Measurements from ENCODE around the gene BLMH.
"Not testable (repeated sequence)": the region's sequence is repeated elsewhere in the genome, so short reads cannot be mapped to it uniquely, and the experiment has no call there.

The BLMH gene

DNA sequence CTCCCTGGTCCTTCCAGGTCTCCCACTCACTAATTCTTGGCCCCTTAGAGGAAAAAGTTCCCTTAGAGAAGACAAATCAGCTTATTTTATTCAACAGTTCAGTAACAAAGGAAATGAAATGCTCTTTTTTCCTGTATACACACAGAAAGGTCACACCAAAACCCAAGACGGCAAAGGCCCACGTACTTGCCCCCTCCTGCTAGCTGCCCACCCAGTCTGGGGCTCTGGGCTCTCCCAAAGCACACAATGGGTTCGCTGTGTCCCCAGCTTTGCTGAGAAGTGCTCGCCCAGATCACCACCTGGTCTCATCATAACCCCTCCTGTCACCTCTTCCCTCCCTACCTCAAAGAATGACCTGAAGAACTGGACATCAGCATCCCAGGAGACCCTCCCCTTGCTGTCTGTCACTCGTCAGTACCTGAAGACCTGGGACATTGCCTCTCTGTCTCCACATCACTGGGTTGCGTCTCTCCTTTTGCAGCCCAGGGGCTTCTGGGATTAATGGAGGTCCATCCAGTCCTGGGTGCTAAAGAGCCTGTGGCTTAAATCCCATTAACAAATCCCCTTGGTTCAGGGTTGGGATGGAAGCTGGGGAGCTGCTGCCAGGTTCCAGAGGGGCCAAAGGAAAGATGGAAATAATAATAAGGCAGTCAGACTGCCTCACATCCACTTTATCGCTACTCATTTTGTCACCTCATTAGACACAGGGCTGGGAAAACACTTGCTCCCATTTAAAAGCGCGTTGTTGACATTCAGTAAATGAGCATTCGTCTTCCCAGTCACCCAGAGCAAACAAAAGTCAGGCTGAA, 59.5 kb downstream of the BLMH start:
- no peak for DNase-seq (ENCODE audit: low read depth in 4 of 4, low spot score in 1 of 4)

DNA sequence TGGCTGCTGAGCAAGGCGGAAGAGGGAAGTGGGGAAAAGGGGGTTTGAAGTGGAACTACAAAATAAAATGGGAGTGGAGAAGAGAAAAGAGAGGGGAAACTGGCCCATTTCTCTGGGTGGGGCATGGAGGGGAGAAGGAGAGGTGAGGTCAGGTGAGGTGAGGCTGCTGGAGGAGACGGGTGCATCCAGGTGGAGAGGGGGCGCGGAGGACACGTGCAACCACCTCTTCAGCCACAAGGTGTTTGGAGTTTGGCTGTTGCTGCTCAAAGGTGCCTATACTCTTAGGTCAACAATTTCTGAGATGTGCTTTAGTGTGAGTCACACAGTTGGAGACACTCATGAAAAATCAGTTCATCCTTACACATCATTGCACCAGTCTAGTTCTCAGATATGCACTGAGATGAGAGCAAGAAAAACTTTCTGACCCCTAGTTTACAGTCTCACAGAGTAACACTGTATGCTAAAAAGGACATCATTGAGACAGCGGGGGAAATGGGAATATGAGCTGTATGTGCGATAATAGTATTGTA, 61.1 kb downstream of the BLMH start:
- no peak for DNase-seq (ENCODE audit: low read depth in 4 of 4, low spot score in 1 of 4)

DNA sequence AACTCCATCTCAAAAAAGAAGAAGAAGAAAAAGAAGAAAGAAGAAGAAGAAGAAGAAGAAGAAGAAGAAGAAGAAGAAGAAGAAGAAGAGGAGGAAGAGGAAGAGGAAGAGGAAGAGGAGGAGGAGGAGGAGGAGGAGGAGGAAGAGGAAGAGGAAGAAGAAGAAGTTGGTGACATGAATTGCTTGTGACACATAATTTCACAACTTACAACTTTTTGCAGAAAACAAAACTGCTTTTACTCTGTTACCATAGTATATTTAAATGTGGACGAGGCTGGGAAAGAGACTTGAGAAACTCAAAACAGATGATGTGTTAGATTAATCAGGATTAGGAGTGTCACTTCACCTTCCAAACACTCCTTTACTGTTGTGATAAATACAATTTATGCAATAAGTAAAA, 61.7 kb downstream of the BLMH start:
- DNase-seq (ENCODE audit: low read depth in 4 of 4, low spot score in 1 of 4), result not testable (repeated sequence)

DNA sequence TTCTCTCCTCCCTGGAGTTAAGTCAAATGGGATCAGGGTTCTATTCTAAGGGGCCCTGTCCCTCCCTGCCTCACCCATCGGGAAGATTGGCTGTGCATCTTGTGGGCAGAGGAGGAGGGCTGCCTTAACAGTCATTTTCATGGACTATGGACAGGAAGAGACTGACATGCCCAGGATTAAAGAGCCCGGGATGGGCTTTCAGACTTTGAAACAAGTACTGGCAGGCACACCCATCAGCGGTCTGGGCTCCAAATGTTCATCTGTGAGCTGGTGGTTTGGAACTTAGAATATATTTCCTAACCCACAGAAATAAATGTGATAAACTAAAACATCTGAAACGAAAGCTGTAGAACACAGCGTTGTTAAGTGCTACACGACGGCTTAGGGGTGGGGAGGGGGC, 62.7 kb downstream of the BLMH start:
- no peak for DNase-seq (ENCODE audit: low read depth in 4 of 4, low spot score in 1 of 4)

DNA sequence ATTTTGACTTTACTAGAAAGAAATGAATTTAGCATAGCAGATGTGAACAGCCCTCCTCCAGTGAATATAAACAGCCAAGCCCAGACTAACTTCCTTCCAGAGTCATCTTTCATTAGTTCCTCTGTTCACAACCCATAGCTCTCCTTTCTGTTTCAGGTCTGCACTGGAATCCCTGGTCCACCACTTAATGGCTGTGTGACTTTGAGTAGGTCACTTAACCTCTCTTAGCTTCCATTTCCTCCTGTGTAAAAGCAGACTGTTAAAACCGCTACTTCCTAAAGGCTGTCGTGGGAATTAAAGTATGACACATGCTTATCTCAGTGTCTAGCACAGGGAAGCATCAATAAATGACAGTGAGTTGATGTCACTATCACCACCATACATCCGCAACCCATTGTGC, 63.7 kb downstream of the BLMH start:
- DNase-seq (ENCODE audit: low read depth in 4 of 4, low spot score in 1 of 4), result no peak

DNA sequence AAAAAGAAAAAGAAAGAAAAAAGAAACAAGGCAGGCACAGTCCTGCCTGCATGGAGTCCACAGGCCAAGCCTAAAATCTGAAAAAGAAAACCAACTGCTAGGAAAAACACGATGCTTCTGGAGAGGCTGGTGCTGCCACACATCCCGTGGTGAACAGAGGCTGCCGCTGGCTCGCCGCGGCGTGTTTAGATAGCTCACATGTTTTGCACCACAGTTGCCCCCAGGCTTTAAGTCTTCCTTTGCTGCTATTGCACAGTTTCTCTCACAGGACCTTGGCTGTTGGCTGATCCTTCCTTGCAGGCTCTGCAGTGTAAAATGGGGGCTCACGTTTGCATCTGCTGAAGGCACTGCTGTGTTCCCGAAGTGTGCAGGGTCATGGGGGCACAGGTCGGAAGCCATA, 64.9 kb downstream of the BLMH start:
- no peak for DNase-seq (ENCODE audit: low read depth in 4 of 4, low spot score in 1 of 4)

DNA sequence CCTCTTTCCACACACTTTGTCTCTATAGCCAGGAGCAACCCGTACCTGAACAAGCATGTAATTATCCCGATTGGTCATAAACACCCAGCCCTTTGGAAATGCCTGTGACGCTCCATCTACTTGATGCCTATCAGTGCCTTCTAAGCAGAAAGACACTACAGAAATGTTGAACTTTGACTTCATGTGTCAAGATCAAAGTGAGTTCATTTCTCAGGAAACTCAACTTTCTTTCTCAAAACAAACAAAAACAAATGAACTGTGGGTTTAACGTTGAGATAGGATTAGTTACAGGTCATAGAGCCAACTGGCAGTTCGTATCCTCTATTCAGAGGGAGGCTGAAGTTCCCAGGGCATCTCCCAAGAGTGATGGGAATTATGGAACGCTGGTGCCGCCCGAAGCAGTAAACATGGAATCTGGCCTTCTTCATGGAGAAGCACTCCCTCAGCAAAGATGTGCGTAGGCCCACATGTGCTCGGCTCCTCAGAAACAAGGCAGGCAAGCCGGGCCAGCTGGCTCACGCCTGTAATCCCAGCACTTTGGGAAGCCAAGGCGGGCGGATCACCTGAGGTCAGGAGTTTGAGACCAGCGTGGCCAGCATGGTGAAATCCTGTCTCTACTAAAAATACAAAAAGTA, 65.7 kb downstream of the BLMH start:
- no peak for DNase-seq (ENCODE audit: low read depth in 4 of 4, low spot score in 1 of 4)

DNA sequence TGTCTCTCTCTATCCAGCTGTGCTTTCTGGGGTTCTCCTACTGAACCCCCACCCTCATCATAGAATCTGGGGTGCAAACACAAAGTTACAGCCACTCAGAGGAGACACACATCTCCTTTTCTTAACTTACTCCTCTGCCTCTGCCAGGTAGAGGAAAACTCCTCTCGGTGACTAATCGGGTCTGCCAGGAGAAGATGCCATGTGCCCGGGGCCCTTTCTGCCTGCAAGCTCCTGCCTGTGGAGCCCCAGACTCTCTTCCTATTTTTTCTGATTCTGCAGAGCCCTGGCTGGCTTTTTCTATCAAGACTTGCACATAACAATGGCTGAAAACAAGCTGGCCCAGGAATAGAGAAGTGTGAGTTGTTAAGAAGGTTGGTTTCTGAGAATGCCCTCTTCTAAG, 66.6 kb downstream of the BLMH start:
- no peak for DNase-seq (ENCODE audit: low read depth in 4 of 4, low spot score in 1 of 4)

DNA sequence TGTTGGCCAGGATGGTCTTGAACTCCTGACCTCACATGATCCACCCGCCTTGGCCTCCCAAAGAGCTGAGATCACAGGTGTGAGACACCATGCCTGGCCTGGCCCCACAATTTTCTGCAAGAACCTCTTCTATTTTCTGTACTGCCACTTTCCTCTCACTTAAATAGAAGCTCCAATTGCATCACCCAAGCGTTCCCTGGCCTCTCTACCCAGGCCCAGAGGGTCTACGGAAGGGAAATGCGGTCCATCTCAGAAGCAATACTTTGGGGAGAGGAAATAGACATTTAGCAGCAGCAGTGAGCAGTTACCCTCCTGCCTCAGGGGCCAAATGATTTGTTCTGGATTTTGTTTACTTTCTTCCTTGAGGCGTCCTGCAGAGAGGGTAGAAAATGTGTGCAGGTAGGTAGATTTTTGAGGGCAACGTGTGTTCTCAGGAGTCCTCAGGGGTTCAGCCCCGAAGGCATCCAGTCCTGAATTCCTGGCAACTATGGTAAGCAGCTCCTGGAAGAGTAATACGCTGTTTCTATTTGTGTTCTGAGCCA, 67.3 kb downstream of the BLMH start:
- DNase-seq (ENCODE audit: low read depth in 4 of 4, low spot score in 1 of 4), result no peak

DNA sequence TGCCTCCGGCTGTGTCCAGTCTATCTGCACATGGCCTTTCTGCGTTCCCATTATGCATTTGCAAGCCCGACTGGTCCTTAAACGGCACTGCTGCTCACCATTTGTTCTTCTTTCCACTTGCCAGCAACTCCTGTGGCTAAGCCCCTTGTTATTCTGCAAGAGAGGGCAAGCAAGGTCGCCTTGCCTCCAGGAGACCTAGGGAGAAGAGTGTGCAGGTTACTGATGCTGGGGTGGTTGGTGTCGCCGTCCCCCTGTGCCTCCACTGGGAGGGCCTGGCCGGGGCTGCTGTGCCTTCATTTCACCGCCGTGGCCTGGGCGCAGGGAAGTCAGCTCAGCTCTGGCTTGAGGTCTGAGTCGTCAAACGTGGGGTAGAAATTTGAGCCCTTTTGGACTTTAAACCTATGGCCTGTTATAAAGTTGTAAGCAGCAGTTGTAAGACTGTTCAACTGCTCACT, 69.0 kb downstream of the BLMH start:
- DNase-seq (ENCODE audit: low read depth in 4 of 4, low spot score in 1 of 4), result no peak

DNA sequence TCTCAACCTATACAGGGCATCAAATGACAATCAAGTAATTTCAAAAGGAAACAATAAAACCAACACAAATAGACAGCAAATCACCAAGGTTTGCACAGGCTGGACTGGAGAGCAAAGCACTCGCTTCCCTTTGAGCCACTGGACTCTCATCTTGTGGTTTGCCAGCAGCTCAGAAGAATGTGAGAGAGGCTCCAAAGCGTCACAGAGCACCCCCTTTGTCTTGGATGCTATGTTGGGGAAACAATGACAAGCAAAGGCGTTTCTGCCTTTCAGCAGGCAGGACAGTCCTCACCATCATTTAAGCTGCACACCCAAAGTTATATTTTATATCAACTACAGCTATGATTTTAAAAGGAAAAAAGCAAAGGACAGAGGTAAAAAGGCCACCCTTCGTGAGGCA, 69.5 kb downstream of the BLMH start:
- DNase-seq (ENCODE audit: low read depth in 4 of 4, low spot score in 1 of 4), result no peak

DNA sequence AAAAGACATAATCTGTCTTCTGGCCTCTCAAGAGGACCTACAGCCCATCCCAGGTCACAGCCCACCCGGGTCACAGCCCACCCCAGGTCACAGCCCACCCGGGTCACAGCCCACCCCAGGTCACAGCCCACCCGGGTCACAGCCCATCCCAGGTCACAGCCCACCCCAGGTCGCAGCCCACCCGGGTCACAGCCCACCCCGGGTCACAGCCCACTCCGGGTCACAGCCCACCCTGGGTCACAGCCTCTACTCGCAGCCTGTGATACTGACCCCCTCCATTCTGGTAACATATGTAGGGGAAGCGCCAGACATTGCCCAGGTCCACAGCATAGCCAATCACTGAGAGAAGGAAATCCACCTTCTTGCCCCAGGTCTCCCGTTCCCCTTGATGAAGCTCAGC, 70.4 kb downstream of the BLMH start:
- DNase-seq (ENCODE audit: low read depth in 4 of 4, low spot score in 1 of 4), result no peak

DNA sequence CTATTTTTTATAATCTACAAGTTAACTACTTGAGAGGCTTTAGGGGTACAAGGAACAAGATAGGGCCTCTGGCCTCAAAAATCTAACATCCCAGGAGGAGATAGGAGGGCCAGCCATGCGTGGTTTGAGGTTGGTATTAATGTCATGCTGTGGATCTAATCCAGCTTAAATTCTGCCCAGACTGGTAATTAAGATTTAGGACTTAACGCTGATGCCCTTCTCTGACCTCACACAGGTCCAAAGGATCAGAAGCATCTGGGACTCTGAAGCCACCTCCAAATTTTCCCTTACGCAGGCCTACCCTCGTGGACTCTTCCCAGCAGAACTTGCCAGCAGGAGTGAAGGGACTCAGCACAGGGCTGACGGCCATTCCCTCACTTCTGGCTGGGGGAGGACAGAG, 71.3 kb downstream of the BLMH start:
- no peak for DNase-seq (ENCODE audit: low read depth in 4 of 4, low spot score in 1 of 4)

DNA sequence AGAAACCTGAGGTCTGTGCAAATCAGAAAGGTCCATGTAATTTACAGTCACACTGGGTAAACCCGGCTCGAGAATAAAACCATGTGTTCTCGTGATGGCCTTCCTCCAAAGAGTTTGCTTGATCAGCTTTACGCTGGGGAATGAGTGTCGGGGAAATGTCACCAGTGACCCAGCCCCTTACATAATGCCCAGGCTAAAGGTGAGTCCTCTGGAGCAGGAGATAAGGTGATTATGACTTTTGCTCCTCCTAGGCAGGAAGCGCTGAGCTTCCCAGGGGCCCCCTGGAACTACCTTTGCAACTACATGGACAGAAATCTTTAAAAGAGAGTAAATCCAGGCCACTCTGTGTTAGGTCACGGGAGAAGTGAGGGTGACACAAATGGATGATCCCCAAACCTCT, 71.9 kb downstream of the BLMH start:
- no peak for DNase-seq (ENCODE audit: low read depth in 4 of 4, low spot score in 1 of 4)

DNA sequence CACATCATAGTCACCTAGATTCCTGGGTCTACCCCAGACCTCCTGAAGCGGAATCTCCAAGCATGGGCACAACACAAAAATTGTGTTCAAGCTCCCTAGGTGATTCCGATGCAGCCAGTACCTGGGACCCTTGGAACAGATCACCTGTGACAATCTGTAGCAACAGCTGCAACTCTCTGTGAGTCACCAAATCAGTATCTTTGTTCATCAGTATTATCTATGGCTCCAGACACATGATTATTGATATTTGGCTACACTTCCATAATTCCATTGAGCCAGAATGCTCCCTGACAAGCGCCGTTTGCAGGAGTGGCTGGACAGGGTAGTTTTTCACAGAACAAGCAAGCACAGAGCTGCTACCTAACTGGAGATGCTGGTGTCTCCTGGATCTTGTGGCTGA, 72.4 kb downstream of the BLMH start:
- DNase-seq (ENCODE audit: low read depth in 4 of 4, low spot score in 1 of 4), result no peak

DNA sequence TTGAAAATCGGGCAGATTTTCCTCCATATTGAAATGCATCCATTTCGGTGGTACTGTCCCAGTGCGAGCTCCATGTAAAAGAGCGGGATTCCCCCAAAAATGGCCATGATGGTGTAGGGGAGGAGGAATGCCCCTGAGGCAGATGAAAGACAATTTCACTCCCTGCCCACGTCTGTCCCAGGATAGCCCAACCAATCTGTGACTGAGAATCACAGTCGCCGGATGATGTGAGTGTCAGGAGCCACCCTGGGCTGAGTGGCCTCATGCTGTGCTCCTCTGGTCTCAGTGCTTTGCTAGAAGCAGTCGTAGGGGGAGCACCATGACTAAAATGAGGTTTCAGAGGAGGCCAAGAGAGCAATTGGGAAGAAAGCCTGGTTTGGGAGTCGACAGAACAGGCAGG, 72.9 kb downstream of the BLMH start:
- no peak for DNase-seq (ENCODE audit: low read depth in 4 of 4, low spot score in 1 of 4)

DNA sequence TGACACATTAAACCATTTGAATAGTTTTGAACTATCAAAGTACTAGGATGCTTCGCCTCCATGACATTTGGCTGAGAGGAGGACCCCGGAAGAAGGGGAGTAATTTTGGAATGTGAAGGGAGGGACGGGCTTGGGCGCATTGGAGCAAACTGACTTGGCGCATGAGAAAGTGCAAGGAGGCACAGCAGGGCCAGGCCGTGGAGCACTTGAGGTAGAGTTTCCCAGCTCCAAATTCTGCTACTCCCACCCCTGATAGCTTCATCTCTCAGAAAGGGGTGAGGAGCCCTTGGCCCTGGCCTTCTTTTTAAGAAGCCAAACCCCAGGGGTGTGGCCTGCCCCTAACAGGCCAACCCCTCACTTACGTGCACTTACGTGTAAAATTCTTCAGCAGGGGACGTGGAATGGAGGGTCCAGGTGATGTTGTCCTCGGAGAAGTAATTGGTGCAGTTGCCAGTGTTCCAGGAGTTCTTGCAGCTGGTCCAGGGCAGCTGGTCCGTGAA, 73.9 kb downstream of the BLMH start:
- DNase-seq (ENCODE audit: low read depth in 4 of 4, low spot score in 1 of 4), result no peak

DNA sequence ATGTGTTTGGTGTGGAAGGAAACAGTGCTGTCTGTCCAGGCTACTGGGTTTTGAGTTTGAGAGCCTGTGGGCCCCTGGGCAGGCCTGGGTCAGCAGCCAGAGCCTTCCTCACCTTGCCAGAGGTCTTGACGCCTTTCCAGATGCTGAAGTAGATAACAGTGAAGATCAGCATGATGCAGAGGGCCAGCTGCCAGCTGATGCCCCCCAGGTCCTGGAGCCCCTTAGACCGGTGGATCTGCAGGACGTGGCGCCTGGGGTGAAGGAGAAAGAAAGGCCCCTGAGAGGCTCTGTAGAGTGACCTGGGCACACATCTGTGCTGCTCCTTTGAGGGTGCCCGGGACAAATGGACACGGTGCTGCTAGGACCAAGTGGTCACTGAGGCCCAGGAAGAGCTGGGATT, 74.7 kb downstream of the BLMH start:
- DNase-seq (ENCODE audit: low read depth in 4 of 4, low spot score in 1 of 4), result no peak

DNA sequence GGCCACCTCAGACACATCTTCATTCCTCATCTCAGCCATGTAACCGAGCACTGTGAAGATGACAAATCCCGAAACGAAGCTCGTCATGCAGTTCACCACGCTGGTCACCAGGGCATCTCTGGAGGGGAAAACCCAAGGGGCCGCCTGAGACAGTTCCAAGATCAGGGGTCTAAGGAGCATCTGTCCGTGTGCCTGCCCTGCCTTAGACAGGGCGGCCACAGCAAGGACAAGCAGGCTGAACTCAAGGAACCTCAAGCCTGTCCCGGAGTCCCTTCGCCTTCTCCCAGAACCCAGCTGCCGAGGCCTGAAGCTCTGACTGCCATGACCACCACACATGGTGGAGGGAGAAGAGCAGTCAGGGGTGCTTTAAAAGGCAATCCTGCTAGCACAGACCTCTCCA, 79.0 kb downstream of the BLMH start:
- no peak for DNase-seq (ENCODE audit: low read depth in 4 of 4, low spot score in 1 of 4)

DNA sequence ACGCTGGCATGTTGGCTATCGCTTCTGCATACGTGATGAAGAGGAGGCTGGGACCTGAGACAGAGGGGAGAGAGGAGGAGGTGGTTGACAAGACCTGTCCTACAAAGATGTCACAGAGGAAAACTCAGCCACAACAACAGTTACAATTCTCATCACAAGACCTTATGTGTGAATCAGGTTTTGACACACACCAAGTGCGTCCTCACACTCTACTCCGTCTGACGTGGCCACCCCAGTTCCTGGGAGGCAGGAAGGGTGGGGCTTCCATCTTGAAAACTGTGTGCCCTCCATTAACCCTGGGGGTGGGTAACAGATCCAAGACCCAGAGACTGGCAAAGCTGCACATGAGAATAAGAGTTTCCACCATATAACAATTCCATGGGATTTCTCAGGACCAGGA, 80.4 kb downstream of the BLMH start:
- DNase-seq (ENCODE audit: low read depth in 4 of 4, low spot score in 1 of 4), result no peak

DNA sequence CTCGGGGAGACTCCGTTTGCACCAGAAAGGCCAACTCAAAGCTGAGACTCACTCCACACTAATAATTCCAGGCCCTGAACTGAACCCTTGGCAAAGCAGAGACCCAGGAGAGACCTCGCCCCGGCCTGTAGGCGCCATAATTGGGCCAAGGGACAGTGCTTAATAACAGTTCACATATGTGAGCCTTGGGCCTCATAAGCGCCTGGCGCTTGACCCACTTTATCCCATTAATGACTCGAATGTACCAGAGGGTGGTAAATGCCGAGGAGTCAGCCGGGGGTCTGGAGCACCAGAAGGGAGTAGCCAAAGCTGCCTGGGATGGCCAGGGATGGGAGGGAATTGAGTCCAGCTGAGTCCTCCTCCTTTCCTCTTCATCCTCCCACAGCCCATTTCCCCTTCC, 80.8 kb downstream of the BLMH start:
- DNase-seq (ENCODE audit: low read depth in 4 of 4, low spot score in 1 of 4), result no peak

DNA sequence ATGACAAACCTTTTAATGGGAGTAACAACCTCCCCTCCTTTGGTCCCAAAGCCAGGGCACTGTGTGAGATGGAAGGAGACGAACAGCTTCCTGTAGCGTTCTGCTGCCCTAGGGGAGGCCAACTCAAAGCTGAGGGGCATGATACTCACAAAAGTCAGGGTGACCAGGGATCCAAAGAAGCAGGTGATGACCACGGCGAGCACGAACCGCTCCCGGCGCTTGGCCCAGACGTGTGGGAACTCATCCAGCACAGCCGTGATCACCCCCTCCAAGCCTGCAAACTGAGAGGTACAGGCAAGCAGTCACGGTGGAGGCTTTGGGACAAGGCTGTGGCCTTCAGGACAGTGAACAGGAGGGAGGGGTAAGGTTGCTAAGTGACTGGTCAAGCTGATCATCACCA, 81.4 kb downstream of the BLMH start:
- no peak for DNase-seq (ENCODE audit: low read depth in 4 of 4, low spot score in 1 of 4)
